GM12878 (cell line): ENCODE measurements around the gene LRIG2. TPM values are rescaled to one million over a fixed set of nuclear protein-coding genes. Genes with fewer than 3 reads are reported as not detected.

Experiments used
- ATAC-seq: fragments of 200-7000 bp; cut with Tn5 transposase; 3 replicates; pipeline ENCODE4 v1.9.1; 2020; ENCODE audit warnings: mild to moderate bottlenecking, moderate library complexity
- BruUV-seq: library from RNA; stranded (reverse); fragments of 400-500 nt; replicated peaks from 2 replicates; lab custom pipeline; 2021; lab: Mats Ljungman, UMichigan
- CTCF ChIA-PET: fragments of 300-600 bp; sonication (Branson Sonifier 250); formaldehyde crosslinking; extraction: SDS; loops from one replicate; lab custom pipeline; 2021; ENCODE audit warnings: inconsistent platforms; lab: Yijun Ruan, JAX
- POLR2A ChIA-PET: fragments of 350-600 bp; formaldehyde crosslinking; extraction: SDS; loops from one replicate; lab custom pipeline; 2021; ENCODE audit warnings: inconsistent platforms; lab: Charles Lee
- RAD21 ChIA-PET: fragments of 300-600 bp; sonication (Branson Sonifier 250); formaldehyde crosslinking; loops from one replicate; lab custom pipeline; 2023; ENCODE audit warnings: antibody characterized with exemption; ENCODE audit not compliant: unreplicated experiment; lab: Charles Lee
- SMC1A ChIA-PET: fragments of 300-600 bp; sonication (Branson Sonifier 250); formaldehyde crosslinking; loops from one replicate; lab custom pipeline; 2023; ENCODE audit not compliant: unreplicated experiment, uncharacterized antibody; lab: Charles Lee
- DNase-seq: peaks from one replicate; pipeline ENCODE4 v3.0.0-alpha.2; 2011; ENCODE audit warnings: low read depth, low spot score
- FAIRE-seq: peaks from 3 replicates; lab custom pipeline; 2011; peaks lifted over from hg19 to GRCh38; lab: Jason Lieb, UNC
- H2AFZ ChIP-seq: 2 replicates; pipeline ENCODE4 v1.6.0; 2011; ENCODE audit warnings: low read depth, low read length, control low read depth; ENCODE audit not compliant: control insufficient read depth
- H3K27ac ChIP-seq: 2 replicates; pipeline ENCODE4 v1.5.1; 2011; ENCODE audit warnings: control low read depth; ENCODE audit not compliant: control insufficient read depth, insufficient read depth
- H3K27me3 ChIP-seq, 2 experiments: replicated peaks in 1 of 2; 2 replicates each; pipeline versions ENCODE4 v1.6.0 to v1.6.1; 2011; ENCODE audit warnings: low read length in 1 of 2; ENCODE audit not compliant: control insufficient read depth in 2 of 2, insufficient read depth in 2 of 2
- H3K36me3 ChIP-seq, 2 experiments: 2 replicates each; pipeline ENCODE4 v1.5.1; 2011; ENCODE audit warnings: low read length in 1 of 2; ENCODE audit not compliant: control insufficient read depth in 2 of 2, insufficient read depth in 2 of 2
- H3K4me1 ChIP-seq: 2 replicates; pipeline ENCODE4 v1.6.1; 2011; ENCODE audit warnings: mild to moderate bottlenecking, low read length, moderate library complexity, mixed read lengths; ENCODE audit not compliant: control insufficient read depth, insufficient read depth
- H3K4me2 ChIP-seq: 2 replicates; pipeline ENCODE4 v1.6.0; 2011; ENCODE audit warnings: control low read depth; ENCODE audit not compliant: control insufficient read depth, insufficient read depth
- H3K4me3 ChIP-seq: fragments of 200-600 bp; sonication (generic); 2 replicates; pipeline ENCODE4 v1.5.1; 2016
- H3K79me2 ChIP-seq: 2 replicates; pipeline ENCODE4 v1.6.0; 2011; ENCODE audit warnings: low read length; ENCODE audit not compliant: control insufficient read depth, insufficient read depth
- H3K9ac ChIP-seq: 2 replicates; pipeline ENCODE4 v1.8.0; 2011; ENCODE audit warnings: low read length, control low read depth, mixed read lengths; ENCODE audit not compliant: control insufficient read depth, insufficient read depth
- H3K9me3 ChIP-seq: replicated peaks from 3 replicates; pipeline ENCODE4 v1.5.1; 2011; ENCODE audit warnings: mild to moderate bottlenecking, low read length; ENCODE audit not compliant: control insufficient read depth, insufficient read depth
- H4K20me1 ChIP-seq: 2 replicates; pipeline ENCODE4 v1.6.0; 2011; ENCODE audit not compliant: control insufficient read depth, insufficient read depth
- BHLHE40 ChIP-seq, 2 experiments: fragments of 450-650 bp in 1 of 2; IDR thresholded peaks; 2 replicates each; pipeline ENCODE4 v1.6.1; 2011 to 2017; ENCODE audit warnings: low read depth in 2 of 2, borderline replicate concordance in 1 of 2, improper control_type of control experiment in 1 of 2, low read length in 1 of 2, mild to moderate bottlenecking in 1 of 2
- CHD2 ChIP-seq: IDR thresholded peaks from 2 replicates; pipeline ENCODE4 v1.6.1; 2011; ENCODE audit warnings: low read depth, low read length, improper control_type of control experiment, borderline replicate concordance
- E2F4 ChIP-seq: IDR thresholded peaks from 2 replicates; pipeline ENCODE4 v1.6.1; 2012; ENCODE audit warnings: low read depth, low read length, improper control_type of control experiment
- HCFC1 ChIP-seq: fragments of 150-350 bp; IDR thresholded peaks from 2 replicates; pipeline ENCODE4 v1.6.1; 2014; ENCODE audit warnings: low read length
- POLR2AphosphoS2 ChIP-seq: IDR thresholded peaks from 2 replicates; pipeline ENCODE4 v1.6.1; 2011; ENCODE audit warnings: low read depth, mild to moderate bottlenecking, low read length, improper control_type of control experiment, moderate library complexity
- USF1 ChIP-seq: IDR thresholded peaks from 2 replicates; pipeline ENCODE4 v1.6.1; 2011; ENCODE audit warnings: borderline replicate concordance, low read depth, mild to moderate bottlenecking, moderate library complexity, mixed read lengths, low read length; ENCODE audit not compliant: insufficient read depth; ENCODE audit errors: extremely low read length
- WGBS: methylation state at CpG from one replicate; pipeline ENCODE4 v1.1.6; 2016; ENCODE audit warnings: low lambda C conversion rate; ENCODE audit not compliant: insufficient replicate concordance, insufficient coverage; ENCODE audit errors: missing lambda C conversion rate; 5-methylcytosine and 5-hydroxymethylcytosine counted together
- in situ Hi-C: fragments of 300-500 bp; cut with MboI; formaldehyde crosslinking; loops from 9 replicates; pipeline ENCODE4 v1.14.3; 2018; ENCODE audit warnings: mixed read lengths
- intact Hi-C: fragments of 100-400 bp; cut with micrococcal nuclease; formaldehyde crosslinking; loops from one replicate; pipeline ENCODE4 v1.14.2; 2022; ENCODE audit not compliant: unreplicated experiment
- polyA plus RNA-seq, 11 experiments: library from polyadenylated mRNA; depleted of rRNA in 4 of 11; unstranded in 6 of 11; stranded (reverse) in 5 of 11; fragments of >200 nt; fragmentation: Nextera tagmentation in 4 of 11; fragmentation: Illumina TruSeq in 1 of 11; extraction: Ambion mirVana in 4 of 11; extraction: Trizol in 1 of 11; gene quantifications; 1 replicate in 1 of 11; 2 replicates in 10 of 11; pipeline versions ENCODE4 v1.2.1 to v1.2.3, GENCODE V29; 2011 to 2016; ENCODE audit warnings: inconsistent platforms in 2 of 11, missing spikeins in 2 of 11, low read depth in 1 of 11
- total RNA-seq, 4 experiments: library from RNA; depleted of rRNA in 3 of 4; stranded (reverse); fragments of >200 nt in 3 of 4; fragmentation: Illumina TruSeq in 1 of 4; extraction: Trizol in 1 of 4; gene quantifications; 2 replicates each; pipeline versions ENCODE4 v1.2.1 to v1.2.3, GENCODE V29; 2013 to 2021
- TF ChIP-seq, protein P1 (sequence below): fragments of 450-650 bp; formaldehyde crosslinking; IDR thresholded peaks from 2 replicates; pipeline ENCODE4 v1.5.0; 2022; ENCODE audit warnings: mild to moderate bottlenecking, missing genetic modification characterization
- TF ChIP-seq, protein P2 (sequence below): IDR thresholded peaks from 2 replicates; pipeline ENCODE4 v1.6.1; 2011; ENCODE audit warnings: low read depth, low read length, improper control_type of control experiment, borderline replicate concordance

Gene LRIG2
- total and polyA plus RNA-seq, 10 of the 15 experiments (the other 5 are each of a cell fraction or from before 2014, with no cell fraction given) = 0.77 to 11.8 (median 5.1) TPM

DNA sequence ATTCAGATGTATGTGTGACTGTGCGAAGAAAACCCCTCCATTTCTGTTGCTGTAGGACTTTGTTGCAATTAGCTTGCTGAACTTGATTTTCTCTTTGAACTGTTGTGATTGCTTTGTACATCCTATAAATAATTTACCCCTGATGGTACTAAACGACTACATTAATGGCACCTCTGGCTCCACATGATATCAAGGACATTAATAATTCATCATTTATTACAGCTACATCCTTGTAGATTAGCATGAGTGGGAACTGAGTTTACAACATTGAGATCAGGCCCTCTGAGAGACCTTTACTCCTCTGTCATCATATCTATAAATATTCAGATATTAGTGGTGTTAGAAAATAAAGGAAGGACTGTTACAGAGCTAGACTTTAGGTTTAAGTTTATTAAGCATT is 13.5 kb downstream of the LRIG2 start:
- CTCF ChIA-PET = interaction anchor here (1.2 to 3.4 kb wide), 3 partner anchors 10 to 369 kb away, joined by 4 to 26 read pairs (median 5); partner anchors contain the start of gene LRIG2
- H2AFZ ChIP-seq = no peak overlapping the region
- POLR2A ChIA-PET = interaction anchor here (0.6 kb wide), 1 partner anchor 12 kb away, joined by 3 read pairs; no protein-coding TSS in a partner anchor
- intact Hi-C loops = no loop called here
- in situ Hi-C loops = no loop called here
- no peaks in the 10 kb centered on the region; a peak in 1 of 4 replicates for H3K36me3 ChIP-seq
- H3K27me3 ChIP-seq = no peaks in the 10 kb centered on the region
- no peak overlapping the region for H3K4me2 ChIP-seq
- no peak overlapping the region for H3K4me3 ChIP-seq
- BruUV-seq = no TSS peak
- no peak overlapping the region for H3K9ac ChIP-seq
- SMC1A ChIA-PET = interaction anchor here (0.6 to 2.2 kb wide), 4 partner anchors 9 to 44 kb away, joined by 3 to 7 read pairs (median 4); partner anchors contain the start of gene LRIG2
- RAD21 ChIA-PET = interaction anchor here (2.0 kb wide), 1 partner anchor 14 kb away, joined by 6 read pairs; the partner anchor contains the start of gene LRIG2
- H4K20me1 ChIP-seq = no peaks in the 10 kb centered on the region
- H3K9me3 ChIP-seq = no peaks in the 10 kb centered on the region
- H3K4me1 ChIP-seq = no peaks in the 10 kb centered on the region
- DNase-seq (no peak), ATAC-seq (no peak)
- no peaks in the 10 kb centered on the region for H3K79me2 ChIP-seq
- no peak for TF ChIP-seq USF1
- no peak for TF ChIP-seq HCFC1
- TF ChIP-seq, all 136 proteins: peak for 0
- FAIRE-seq = no peak
- H3K27ac ChIP-seq = no peak overlapping the region
- WGBS = 50% methylated on average over 2 of the region's 2 CpGs

GRCh38 chr1:113088972-113089371 is 16.0 kb downstream of the LRIG2 start:
- in situ Hi-C loops (no loop called here), intact Hi-C loops (no loop called here)
- ChIA-PET POLR2A (no interaction called here), RAD21 (interaction anchor here (0.9 kb wide), 1 partner anchor 16 kb away, joined by 3 read pairs; the partner anchor contains the start of gene LRIG2), SMC1A (interaction anchor here (0.6 to 1.2 kb wide), 3 partner anchors 8 to 245 kb away, joined by 3 to 5 read pairs (median 4); no protein-coding TSS in a partner anchor), CTCF (interaction anchor here (0.8 to 2.3 kb wide), 2 partner anchors 16 to 46 kb away, joined by 3 to 15 read pairs; partner anchors contain the start of gene LRIG2)
- WGBS = 95% methylated on average over 1 of the region's 1 CpG
- H3K9ac ChIP-seq = no peak overlapping the region
- no TSS peak for BruUV-seq
- H3K4me2 ChIP-seq = no peak overlapping the region
- H3K36me3 ChIP-seq = peaks cover 0 to 6% of the 10 kb centered on the region in 2 experiments; a peak in 2 of 4 replicates
- no peak overlapping the region for H3K4me3 ChIP-seq
- no peaks in the 10 kb centered on the region for H3K27me3 ChIP-seq
- no peaks in the 10 kb centered on the region for H3K79me2 ChIP-seq
- H4K20me1 ChIP-seq = no peaks in the 10 kb centered on the region
- H3K4me1 ChIP-seq = no peaks in the 10 kb centered on the region
- no peak overlapping the region for H3K27ac ChIP-seq
- ATAC-seq = no peak
- no peaks in the 10 kb centered on the region for H3K9me3 ChIP-seq
- H2AFZ ChIP-seq = no peak overlapping the region
- FAIRE-seq = no peak
- no peak for DNase-seq
- TF ChIP-seq, protein P1, sequence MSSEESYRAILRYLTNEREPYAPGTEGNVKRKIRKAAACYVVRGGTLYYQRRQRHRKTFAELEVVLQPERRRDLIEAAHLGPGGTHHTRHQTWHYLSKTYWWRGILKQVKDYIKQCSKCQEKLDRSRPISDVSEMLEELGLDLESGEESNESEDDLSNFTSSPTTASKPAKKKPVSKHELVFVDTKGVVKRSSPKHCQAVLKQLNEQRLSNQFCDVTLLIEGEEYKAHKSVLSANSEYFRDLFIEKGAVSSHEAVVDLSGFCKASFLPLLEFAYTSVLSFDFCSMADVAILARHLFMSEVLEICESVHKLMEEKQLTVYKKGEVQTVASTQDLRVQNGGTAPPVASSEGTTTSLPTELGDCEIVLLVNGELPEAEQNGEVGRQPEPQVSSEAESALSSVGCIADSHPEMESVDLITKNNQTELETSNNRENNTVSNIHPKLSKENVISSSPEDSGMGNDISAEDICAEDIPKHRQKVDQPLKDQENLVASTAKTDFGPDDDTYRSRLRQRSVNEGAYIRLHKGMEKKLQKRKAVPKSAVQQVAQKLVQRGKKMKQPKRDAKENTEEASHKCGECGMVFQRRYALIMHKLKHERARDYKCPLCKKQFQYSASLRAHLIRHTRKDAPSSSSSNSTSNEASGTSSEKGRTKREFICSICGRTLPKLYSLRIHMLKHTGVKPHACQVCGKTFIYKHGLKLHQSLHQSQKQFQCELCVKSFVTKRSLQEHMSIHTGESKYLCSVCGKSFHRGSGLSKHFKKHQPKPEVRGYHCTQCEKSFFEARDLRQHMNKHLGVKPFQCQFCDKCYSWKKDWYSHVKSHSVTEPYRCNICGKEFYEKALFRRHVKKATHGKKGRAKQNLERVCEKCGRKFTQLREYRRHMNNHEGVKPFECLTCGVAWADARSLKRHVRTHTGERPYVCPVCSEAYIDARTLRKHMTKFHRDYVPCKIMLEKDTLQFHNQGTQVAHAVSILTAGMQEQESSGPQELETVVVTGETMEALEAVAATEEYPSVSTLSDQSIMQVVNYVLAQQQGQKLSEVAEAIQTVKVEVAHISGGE (CRISPR knock-in tag) = no peak
- no peak for TF ChIP-seq POLR2AphosphoS2
- TF ChIP-seq CHD2 = no peak
- TF ChIP-seq E2F4 = no peak
- TF ChIP-seq, protein P2, sequence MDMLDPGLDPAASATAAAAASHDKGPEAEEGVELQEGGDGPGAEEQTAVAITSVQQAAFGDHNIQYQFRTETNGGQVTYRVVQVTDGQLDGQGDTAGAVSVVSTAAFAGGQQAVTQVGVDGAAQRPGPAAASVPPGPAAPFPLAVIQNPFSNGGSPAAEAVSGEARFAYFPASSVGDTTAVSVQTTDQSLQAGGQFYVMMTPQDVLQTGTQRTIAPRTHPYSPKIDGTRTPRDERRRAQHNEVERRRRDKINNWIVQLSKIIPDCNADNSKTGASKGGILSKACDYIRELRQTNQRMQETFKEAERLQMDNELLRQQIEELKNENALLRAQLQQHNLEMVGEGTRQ = no peak
- no peak for TF ChIP-seq BHLHE40 (IDR thresholded peaks at IDR 0.05; ENCODE audit: borderline replicate concordance in 1 of 2, low read depth in 2 of 2, low read length in 1 of 2)
